IMR-90 (cell line): ENCODE results near the gene ZFX. TPM values are rescaled to one million over a fixed set of nuclear protein-coding genes. Genes with fewer than 3 reads are reported as not detected.

Source experiments
- ATAC-seq: fragments of 200-7000 bp; cut with Tn5 transposase; 2 replicates; pipeline ENCODE4 v1.9.1; 2020; ENCODE audit warnings: low read depth, mild to moderate bottlenecking, moderate library complexity
- BruUV-seq: library from RNA; stranded (reverse); fragments of 400-500 nt; replicated peaks from 2 replicates; lab custom pipeline; 2021; lab: Mats Ljungman, UMichigan
- CTCF ChIA-PET: fragments of 300-600 bp; formaldehyde crosslinking; extraction: SDS; loops from one replicate; lab custom pipeline; 2021; ENCODE audit warnings: antibody characterized with exemption; lab: Yijun Ruan, JAX
- POLR2A ChIA-PET: fragments of 300-600 bp; sonication (Branson Sonifier 250); formaldehyde crosslinking; loops from one replicate; lab custom pipeline; 2022; ENCODE audit warnings: antibody characterized with exemption; ENCODE audit not compliant: unreplicated experiment; lab: Charles Lee
- DNase-seq: peaks from one replicate; pipeline ENCODE4 v3.0.0; 2013
- H2AFZ ChIP-seq: replicated peaks from 2 replicates; pipeline ENCODE3; 2013; ENCODE audit warnings: low read length, mild to moderate bottlenecking; ENCODE audit not compliant: poor library complexity
- H2AK5ac ChIP-seq: 2 replicates; pipeline ENCODE4 v1.6.1; 2013; ENCODE audit warnings: low read depth, low read length, inconsistent platforms
- H2AK9ac ChIP-seq: replicated peaks from 2 replicates; pipeline ENCODE3; 2013; ENCODE audit warnings: mild to moderate bottlenecking, low read depth, low read length, moderate library complexity; ENCODE audit not compliant: poor library complexity
- H2BK120ac ChIP-seq: 2 replicates; pipeline ENCODE4 v1.6.1; 2013; ENCODE audit warnings: low read depth, low read length, inconsistent platforms
- H2BK15ac ChIP-seq: 3 replicates; pipeline ENCODE4 v1.6.1; 2013; ENCODE audit warnings: low read depth, low read length, inconsistent platforms
- H2BK20ac ChIP-seq: 2 replicates; pipeline ENCODE4 v1.6.1; 2013; ENCODE audit warnings: low read depth, mild to moderate bottlenecking, inconsistent platforms, low read length, moderate library complexity
- H2BK5ac ChIP-seq: 2 replicates; pipeline ENCODE4 v1.6.1; 2013; ENCODE audit warnings: mild to moderate bottlenecking, low read depth, low read length, inconsistent platforms; ENCODE audit not compliant: poor library complexity, severe bottlenecking
- H3K14ac ChIP-seq: replicated peaks from 2 replicates; pipeline ENCODE4 v1.6.1; 2013; ENCODE audit warnings: low read depth, low read length, inconsistent platforms
- H3K18ac ChIP-seq: 2 replicates; pipeline ENCODE4 v1.6.1; 2013; ENCODE audit warnings: low read depth, low read length, control low read depth
- H3K23ac ChIP-seq: 2 replicates; pipeline ENCODE4 v1.6.1; 2013; ENCODE audit warnings: low read depth, low read length, inconsistent platforms
- H3K27ac ChIP-seq: 2 replicates; pipeline ENCODE4 v1.5.1; 2013; ENCODE audit warnings: mild to moderate bottlenecking, control low read depth, low read length; ENCODE audit not compliant: insufficient read depth
- H3K27me3 ChIP-seq: 2 replicates; pipeline ENCODE4 v1.6.1; 2013; ENCODE audit warnings: low read length; ENCODE audit not compliant: control insufficient read depth, insufficient read depth
- H3K36me3 ChIP-seq: 2 replicates; pipeline ENCODE4 v1.6.1; 2013; ENCODE audit warnings: low read length, mixed read lengths; ENCODE audit not compliant: control insufficient read depth, insufficient read depth
- H3K4ac ChIP-seq: 2 replicates; pipeline ENCODE4 v1.6.1; 2013; ENCODE audit warnings: low read depth, low read length, inconsistent platforms
- H3K4me1 ChIP-seq: 2 replicates; pipeline ENCODE4 v1.6.1; 2013; ENCODE audit warnings: low read length, mixed read lengths; ENCODE audit not compliant: control insufficient read depth, insufficient read depth
- H3K4me2 ChIP-seq: 2 replicates; pipeline ENCODE4 v1.6.1; 2013; ENCODE audit warnings: low read depth, mild to moderate bottlenecking, control low read depth, low read length, moderate library complexity
- H3K4me3 ChIP-seq: 2 replicates; pipeline ENCODE4 v1.5.1; 2013; ENCODE audit warnings: low read depth, mild to moderate bottlenecking, control low read depth, low read length, moderate library complexity; ENCODE audit not compliant: insufficient read depth
- H3K56ac ChIP-seq: 2 replicates; pipeline ENCODE4 v1.6.1; 2013; ENCODE audit warnings: low read length, inconsistent platforms; ENCODE audit not compliant: insufficient read depth; ENCODE audit errors: extremely low read depth
- H3K79me1 ChIP-seq, 2 experiments: 2 replicates each; pipeline ENCODE4 v1.6.1; 2013; ENCODE audit warnings: low read length in 2 of 2, inconsistent platforms in 1 of 2, low read depth in 1 of 2
- H3K9ac ChIP-seq: 2 replicates; pipeline ENCODE4 v1.6.1; 2013; ENCODE audit warnings: low read depth, low read length, control low read depth
- H3K9me1 ChIP-seq: 2 replicates; pipeline ENCODE4 v1.6.1; 2013; ENCODE audit warnings: low read length, inconsistent platforms; ENCODE audit not compliant: insufficient read depth
- H3K9me3 ChIP-seq: 2 replicates; pipeline ENCODE4 v1.6.1; 2013; ENCODE audit warnings: low read length; ENCODE audit not compliant: control insufficient read depth, insufficient read depth
- H4K20me1 ChIP-seq: 2 replicates; pipeline ENCODE4 v1.6.1; 2013; ENCODE audit warnings: low read length, inconsistent platforms; ENCODE audit not compliant: insufficient read depth
- H4K5ac ChIP-seq: 2 replicates; pipeline ENCODE4 v1.6.1; 2013; ENCODE audit warnings: mild to moderate bottlenecking, low read depth, low read length, control low read depth
- H4K8ac ChIP-seq, 2 experiments: 2 replicates each; pipeline ENCODE4 v1.6.1; 2013; ENCODE audit warnings: low read depth in 2 of 2, low read length in 2 of 2, control low read depth in 1 of 2, inconsistent platforms in 1 of 2
- H4K91ac ChIP-seq: 2 replicates; pipeline ENCODE4 v1.6.1; 2013; ENCODE audit warnings: low read depth, low read length, inconsistent platforms; ENCODE audit not compliant: insufficient read depth
- CEBPB ChIP-seq: IDR thresholded peaks from 2 replicates; pipeline ENCODE4 v1.6.1; 2012; ENCODE audit warnings: low read depth, low read length, improper control_type of control experiment
- CHD1 ChIP-seq: IDR thresholded peaks from 2 replicates; pipeline ENCODE4 v1.6.1; 2012; ENCODE audit warnings: low read depth, low read length, improper control_type of control experiment
- CTCF ChIP-seq: conservative IDR thresholded peaks from 2 replicates; pipeline ENCODE4 v1.5.1; 2012; ENCODE audit warnings: mild to moderate bottlenecking, low read depth, low read length, improper control_type of control experiment
- ELK1 ChIP-seq: fragments of 150-350 bp; IDR thresholded peaks from 2 replicates; pipeline ENCODE4 v1.6.1; 2016; ENCODE audit warnings: low read depth, mild to moderate bottlenecking, low read length, moderate library complexity, borderline replicate concordance
- MXI1 ChIP-seq: IDR thresholded peaks from 2 replicates; pipeline ENCODE4 v1.6.1; 2012; ENCODE audit warnings: low read depth, mild to moderate bottlenecking, low read length, moderate library complexity, borderline replicate concordance
- WGBS, 2 experiments: methylation state at CpG; one replicate each; pipeline versions ENCODE4 v1.1.5 to v1.1.7; 2013; ENCODE audit warnings: missing lambda C conversion rate in 2 of 2; ENCODE audit not compliant: insufficient read length in 1 of 2; ENCODE audit errors: extremely low coverage in 2 of 2; 5-methylcytosine and 5-hydroxymethylcytosine counted together
- dilution Hi-C: fragments of 300-500 bp; cut with HindIII; formaldehyde crosslinking; loops from one replicate; pipeline ENCODE4 v1.14.3; 2018; ENCODE audit warnings: low sequenced_read_pairs; ENCODE audit not compliant: unreplicated experiment
- in situ Hi-C: fragments of 300-500 bp; cut with MboI; formaldehyde crosslinking; loops from 3 replicates; pipeline ENCODE4 v1.14.3; 2019; ENCODE audit warnings: low sequenced_read_pairs, inconsistent platforms, mixed read lengths
- intact Hi-C: fragments of 100-400 bp; cut with micrococcal nuclease; formaldehyde crosslinking; loops from 2 replicates; pipeline ENCODE4 v1.10.0; 2022
- polyA plus RNA-seq, 3 experiments: library from polyadenylated mRNA; depleted of rRNA; stranded (reverse); fragments of >200 nt; gene quantifications; 2 replicates each; pipeline ENCODE4 v1.2.3, GENCODE V29; 2012; ENCODE audit warnings: low replicate concordance in 1 of 3
- total RNA-seq: library from RNA; depleted of rRNA; stranded (reverse); fragments of >200 nt; gene quantifications from 2 replicates; pipeline ENCODE4 v1.2.3, GENCODE V29; 2012

Gene ZFX
- total and polyA plus RNA-seq, 2 of the 4 experiments (the other 2 are of a cell fraction) = 16.0 to 99.3 TPM

GRCh38 chrX:24166078-24166477 lies 16.5 kb downstream of the ZFX start:
- H4K8ac ChIP-seq = no peak overlapping the region
- H3K36me3 ChIP-seq = 0 out of 2 replicates have a peak, but pooled peaks cover 3% of the 10 kb centered on the region
- DNase-seq = no peak
- H3K27ac ChIP-seq = no peak overlapping the region
- H2BK20ac ChIP-seq = no peak overlapping the region
- 0 out of 2 replicates have a peak, but pooled peaks cover 5% of the 10 kb centered on the region for H3K9me1 ChIP-seq
- H4K20me1 ChIP-seq = peaks cover 90% of the 10 kb centered on the region
- no peak overlapping the region for H4K91ac ChIP-seq
- no peak overlapping the region for H3K9ac ChIP-seq
- no peak overlapping the region for H2BK120ac ChIP-seq
- no peak overlapping the region for H2AK5ac ChIP-seq
- no peak overlapping the region for H3K4me3 ChIP-seq
- BruUV-seq = no TSS peak
- H2BK15ac ChIP-seq = no peak overlapping the region
- no peak overlapping the region for H2AFZ ChIP-seq
- no peak overlapping the region for H3K23ac ChIP-seq
- H3K18ac ChIP-seq = no peak overlapping the region
- H3K4me1 ChIP-seq = peaks cover 10% of the 10 kb centered on the region
- intact Hi-C loops (no loop called here), in situ Hi-C loops (loop anchor here (25.0 kb wide), 1 partner anchor 479 kb away; no protein-coding TSS in a partner anchor), dilution Hi-C loops (no loop called here)
- no peak overlapping the region for H2AK9ac ChIP-seq
- ATAC-seq = no peak
- H3K79me1 ChIP-seq = peaks cover 8 to 70% of the 10 kb centered on the region in 2 experiments; a peak in 3 of 4 replicates
- H3K4ac ChIP-seq = no peak overlapping the region
- ChIA-PET CTCF (no interaction called here), POLR2A (no interaction called here)
- no peak overlapping the region for H2BK5ac ChIP-seq
- TF ChIP-seq CHD1 = no peak
- no peak for TF ChIP-seq CTCF
- TF ChIP-seq ELK1 = no peak
- TF ChIP-seq CEBPB = no peak
- no peak for TF ChIP-seq MXI1
- H3K9me3 ChIP-seq = no peaks in the 10 kb centered on the region
- WGBS, 2 experiments = no CpG with 5 or more reads among the region's 2 CpGs
- no peak overlapping the region for H3K56ac ChIP-seq
- H3K4me2 ChIP-seq = no peak overlapping the region
- H3K14ac ChIP-seq = no peak overlapping the region
- no peak overlapping the region for H4K5ac ChIP-seq
- no peaks in the 10 kb centered on the region for H3K27me3 ChIP-seq
